GM21360 (cell line): Measurements from ENCODE around the gene FAM72D.
"Not testable (repeated sequence)": the region's sequence is repeated elsewhere in the genome, so short reads cannot be mapped to it uniquely, and the experiment has no call there.

Experiments used
- ATAC-seq: cut with Tn5 transposase; IDR thresholded peaks from one replicate; pipeline ENCODE4 v1.9.1; 2021; ENCODE audit warnings: mild to moderate bottlenecking, moderate library complexity; ENCODE audit not compliant: unreplicated experiment

FAM72D gene

GRCh38 chr1:145082483-145083255 is 13.1 kb upstream of the FAM72D start:
- not testable (repeated sequence) for ATAC-seq

- not testable (repeated sequence) for ATAC-seq
Measured at GRCh38 chr1:145093517-145094149, 2.1 kb upstream of the FAM72D start.

DNA sequence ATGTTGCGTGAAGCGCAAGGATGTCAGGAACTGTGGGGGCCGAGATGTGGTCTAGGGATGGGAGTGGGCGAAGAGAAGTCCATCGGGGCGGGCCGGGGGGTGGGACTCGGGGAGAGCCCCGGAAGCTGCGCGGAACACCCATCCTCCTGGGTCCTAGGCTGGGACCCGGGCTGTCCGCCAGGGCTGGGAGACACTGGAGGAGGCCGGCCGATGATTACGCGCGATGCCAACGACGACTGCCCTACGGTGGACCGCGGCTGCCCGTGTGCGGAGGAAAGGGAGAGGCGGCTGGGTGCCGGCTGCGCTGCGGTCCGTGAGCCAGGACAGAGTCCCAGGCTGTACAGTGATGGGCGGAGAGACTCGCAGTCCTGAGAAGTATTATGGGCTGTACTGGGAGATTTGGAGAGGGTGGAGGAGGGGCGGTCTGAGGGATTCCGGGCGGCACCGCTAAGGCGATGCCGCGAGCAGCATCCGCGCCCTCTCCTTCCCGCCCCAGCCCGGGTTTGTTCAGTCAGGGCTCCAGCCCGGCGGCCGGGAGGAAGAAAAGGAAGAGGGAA is 1.0 kb upstream of the FAM72D start:
- ATAC-seq, result peak; percentile 4

GRCh38 chr1:145101725-145102124 is 6.0 kb downstream of the FAM72D start:
- not testable (repeated sequence) for ATAC-seq

- not testable (repeated sequence) for ATAC-seq
Measured at GRCh38 chr1:145103294-145103693, 7.5 kb downstream of the FAM72D start.

- not testable (repeated sequence) for ATAC-seq
Measured at GRCh38 chr1:145111674-145112073, 15.9 kb downstream of the FAM72D start.

DNA sequence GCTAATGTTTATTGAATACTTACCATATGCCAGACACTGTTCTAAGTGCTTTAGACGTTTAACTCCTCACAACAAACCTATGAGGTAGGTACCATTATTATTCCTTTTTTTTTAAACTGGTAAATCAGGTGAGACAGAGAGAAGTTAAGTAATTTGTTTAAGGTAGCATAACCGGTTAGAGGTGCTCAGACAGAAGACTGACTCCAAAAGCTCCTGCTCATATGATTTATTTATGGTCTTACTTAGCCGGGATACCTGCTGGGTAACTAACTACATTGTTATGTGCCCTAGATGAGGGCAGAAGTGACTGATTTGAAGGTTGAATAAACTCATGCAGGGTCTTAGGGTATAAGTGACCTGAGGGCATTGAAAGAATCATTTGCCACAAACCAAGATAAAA is 16.9 kb downstream of the FAM72D start:
- ATAC-seq, result not testable (repeated sequence)

- not testable (repeated sequence) for ATAC-seq
Measured at GRCh38 chr1:145114560-145115057, 18.8 kb downstream of the FAM72D start.

DNA sequence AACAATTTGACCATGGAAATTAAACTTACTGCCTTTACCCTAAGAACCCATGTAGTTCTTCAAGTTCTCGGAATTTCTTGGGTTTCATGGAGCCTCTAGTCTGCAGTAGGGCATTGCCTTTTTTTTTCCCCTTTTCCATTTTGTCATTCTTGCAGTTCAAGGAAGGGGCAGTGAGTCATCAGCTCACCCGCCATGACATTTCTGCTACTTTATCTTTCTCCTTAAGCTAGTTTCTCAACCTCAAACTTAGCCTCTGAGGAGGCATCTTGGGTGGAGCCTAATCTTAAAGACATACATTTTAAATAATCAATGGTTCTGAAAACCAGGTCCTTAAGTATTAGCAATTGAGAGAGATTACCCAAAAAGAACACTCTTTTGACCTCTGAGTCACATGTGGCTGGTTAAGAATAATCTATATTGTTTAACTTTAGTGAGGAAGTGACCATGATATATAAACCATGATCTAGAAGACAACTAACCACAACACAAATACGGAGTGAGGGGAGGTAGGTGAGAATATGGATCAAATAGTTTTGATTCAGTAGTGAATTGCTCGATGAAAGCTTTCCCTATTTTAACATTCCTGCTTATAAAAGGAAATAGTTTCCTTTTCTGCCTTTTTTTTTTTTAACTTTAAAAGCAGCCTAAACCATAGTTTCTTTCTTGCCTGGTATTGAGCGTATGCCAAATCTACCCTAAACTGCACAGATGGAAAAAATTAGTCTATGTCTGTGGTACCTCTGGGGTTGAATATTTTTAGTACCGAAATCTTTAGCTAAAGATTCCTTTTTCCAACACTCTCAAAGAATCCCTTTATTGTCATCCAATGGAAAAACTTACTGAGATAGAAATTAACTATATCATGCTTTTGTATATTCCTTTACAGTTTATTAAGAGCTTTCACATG is 20.1 kb downstream of the FAM72D start:
- not testable (repeated sequence) for ATAC-seq

GRCh38 chr1:145119842-145120241 is 24.1 kb downstream of the FAM72D start:
- ATAC-seq, result not testable (repeated sequence)

GRCh38 chr1:145122344-145123061 is 26.7 kb downstream of the FAM72D start:
- not testable (repeated sequence) for ATAC-seq

- ATAC-seq, result not testable (repeated sequence)
Measured at GRCh38 chr1:145123062-145123395, 27.3 kb downstream of the FAM72D start.

GRCh38 chr1:145123992-145124641 is 28.3 kb downstream of the FAM72D start:
- ATAC-seq, result not testable (repeated sequence)

GRCh38 chr1:145125112-145125511 is 29.3 kb downstream of the FAM72D start:
- ATAC-seq, result not testable (repeated sequence)

- not testable (repeated sequence) for ATAC-seq
Measured at GRCh38 chr1:145127144-145127543, 31.4 kb downstream of the FAM72D start.

DNA sequence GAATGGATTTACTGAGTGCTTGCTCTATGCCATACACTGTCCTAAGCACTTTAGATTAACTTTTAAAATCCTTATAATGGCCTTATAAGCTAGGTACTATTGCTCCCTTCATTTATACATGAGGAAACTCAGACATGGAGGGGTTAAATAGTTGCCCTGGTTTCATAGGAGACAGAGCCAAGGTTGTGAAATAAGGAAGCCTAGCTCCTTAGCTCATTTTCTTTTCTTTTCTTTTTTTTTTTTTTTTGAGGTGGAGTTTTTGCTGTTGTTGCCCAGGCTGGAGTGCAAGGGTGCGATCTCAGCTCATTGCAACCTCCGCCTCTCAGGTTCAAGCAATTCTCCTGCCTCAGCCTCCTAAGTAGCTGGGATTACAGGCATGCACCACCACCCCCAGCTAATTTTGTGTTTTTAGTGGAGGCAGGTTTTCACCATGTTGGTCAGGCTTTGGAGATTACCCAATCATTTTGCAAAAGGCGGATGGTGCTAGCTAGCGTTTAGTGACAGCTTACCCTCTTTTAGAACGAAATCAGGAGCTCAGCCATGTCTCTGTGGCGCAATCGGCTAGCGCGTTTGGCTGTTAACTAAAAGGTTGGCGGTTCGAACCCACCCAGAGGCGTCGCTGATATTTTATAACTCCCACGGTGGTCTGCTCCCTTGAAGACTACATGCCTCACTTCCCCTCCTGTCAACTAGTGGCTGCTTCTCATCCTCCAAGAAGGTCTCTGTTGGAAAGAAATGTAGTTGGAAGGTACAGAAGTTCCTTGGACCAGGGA is 33.1 kb downstream of the FAM72D start:
- ATAC-seq, result not testable (repeated sequence)

DNA sequence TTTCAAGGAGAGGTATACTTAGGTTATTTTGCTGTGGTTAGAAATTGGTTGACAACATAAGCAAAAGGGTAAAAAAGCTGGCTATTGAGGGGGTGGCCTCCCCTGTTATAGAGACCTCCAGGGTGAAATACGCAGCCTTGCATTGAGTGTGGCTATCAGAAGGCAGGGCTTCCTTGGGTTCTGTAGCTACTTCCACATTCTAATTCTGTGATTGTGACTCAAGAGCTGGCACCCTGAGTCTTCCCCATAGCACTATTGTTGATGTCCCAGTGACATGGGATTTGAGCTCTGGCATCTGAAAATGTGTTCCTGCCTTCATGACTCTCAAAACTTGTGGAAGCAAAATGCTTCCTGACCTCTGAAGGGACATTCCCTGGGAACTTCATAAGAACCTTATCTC is 38.7 kb downstream of the FAM72D start:
- ATAC-seq, result not testable (repeated sequence)

GRCh38 chr1:145140549-145140948 is 44.8 kb downstream of the FAM72D start:
- ATAC-seq, result not testable (repeated sequence)
